ENCODE measurements around the gene SYCE1.

GRCh38 chr10:133526957-133527588 is 38.3 kb downstream of the SYCE1 start, which contains the start of gene CYP2E1:
- no peak for TF ChIP-seq EZH2 (IDR thresholded peaks at IDR 0.05; ENCODE audit: low read length, missing control alignments)
- TF ChIP-seq CTCF (conservative IDR thresholded peaks at IDR 0.05 in 1 of 2, IDR thresholded peaks at IDR 0.05 in 1 of 2; ENCODE audit: low read depth in 1 of 2, low read length in 2 of 2) = no peak
